VCaP (cell line): Measurements from ENCODE around the gene IL19.

Experiments
- H3K27ac ChIP-seq: fragments of 450-650 bp; 2 replicates; pipeline ENCODE4 v1.5.1; 2017
- TF ChIP-seq, protein P1 (sequence below): fragments of 450-650 bp; conservative IDR thresholded peaks from 2 replicates; pipeline ENCODE4 v1.5.1; 2017; ENCODE audit warnings: mild to moderate bottlenecking, moderate library complexity

Gene IL19

GRCh38 chr1:206797534-206798383, 27.2 kb downstream of the IL19 start:
- no peak overlapping the region for H3K27ac ChIP-seq
- TF ChIP-seq, protein P1, sequence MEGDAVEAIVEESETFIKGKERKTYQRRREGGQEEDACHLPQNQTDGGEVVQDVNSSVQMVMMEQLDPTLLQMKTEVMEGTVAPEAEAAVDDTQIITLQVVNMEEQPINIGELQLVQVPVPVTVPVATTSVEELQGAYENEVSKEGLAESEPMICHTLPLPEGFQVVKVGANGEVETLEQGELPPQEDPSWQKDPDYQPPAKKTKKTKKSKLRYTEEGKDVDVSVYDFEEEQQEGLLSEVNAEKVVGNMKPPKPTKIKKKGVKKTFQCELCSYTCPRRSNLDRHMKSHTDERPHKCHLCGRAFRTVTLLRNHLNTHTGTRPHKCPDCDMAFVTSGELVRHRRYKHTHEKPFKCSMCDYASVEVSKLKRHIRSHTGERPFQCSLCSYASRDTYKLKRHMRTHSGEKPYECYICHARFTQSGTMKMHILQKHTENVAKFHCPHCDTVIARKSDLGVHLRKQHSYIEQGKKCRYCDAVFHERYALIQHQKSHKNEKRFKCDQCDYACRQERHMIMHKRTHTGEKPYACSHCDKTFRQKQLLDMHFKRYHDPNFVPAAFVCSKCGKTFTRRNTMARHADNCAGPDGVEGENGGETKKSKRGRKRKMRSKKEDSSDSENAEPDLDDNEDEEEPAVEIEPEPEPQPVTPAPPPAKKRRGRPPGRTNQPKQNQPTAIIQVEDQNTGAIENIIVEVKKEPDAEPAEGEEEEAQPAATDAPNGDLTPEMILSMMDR, result peak; percentile 57

GRCh38 chr1:206798384-206798996, 27.9 kb downstream of the IL19 start:
- TF ChIP-seq, protein P1, result 0 out of 2 replicates have a peak, but pooled peaks have one; percentile 6
- H3K27ac ChIP-seq, result no peak overlapping the region

GRCh38 chr1:206799311-206799710, 28.7 kb downstream of the IL19 start:
- no peak overlapping the region for H3K27ac ChIP-seq
- TF ChIP-seq, protein P1, result no peak

DNA sequence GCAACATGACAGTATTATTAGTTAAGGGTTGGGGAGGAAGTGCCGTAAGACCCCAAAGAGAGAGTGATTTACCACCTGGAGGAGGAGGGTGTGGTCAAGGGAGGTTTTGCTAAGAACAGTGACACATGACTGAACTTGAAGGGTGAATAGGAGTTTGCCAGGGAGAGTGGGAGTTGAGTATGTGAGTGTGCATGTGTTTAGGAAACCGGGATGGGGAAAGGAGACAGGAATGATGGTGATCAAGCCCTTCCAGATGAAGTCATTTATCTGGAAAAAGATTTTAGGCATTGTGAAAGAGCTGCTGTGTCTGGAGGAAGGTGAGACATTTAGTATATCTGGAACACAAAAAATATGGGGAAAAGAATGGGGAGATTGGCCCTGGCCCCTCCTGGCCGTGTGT, 29.8 kb downstream of the IL19 start:
- H3K27ac ChIP-seq, result no peak overlapping the region
- TF ChIP-seq, protein P1, result no peak

- H3K27ac ChIP-seq, result no peak overlapping the region
- TF ChIP-seq, protein P1, result no peak
These were observed 30.3 kb downstream of the IL19 start for GRCh38 chr1:206800891-206801290.

- no peak overlapping the region for H3K27ac ChIP-seq
- TF ChIP-seq, protein P1, result no peak
These were observed 30.9 kb downstream of the IL19 start for GRCh38 chr1:206801467-206801866.

- H3K27ac ChIP-seq, result no peak overlapping the region
- TF ChIP-seq, protein P1, result no peak
These were observed 31.8 kb downstream of the IL19 start for GRCh38 chr1:206802401-206802800.
